ENCODE data around the gene GJC2.
"Not testable (repeated sequence)": the region's sequence is repeated elsewhere in the genome, so short reads cannot be mapped to it uniquely, and the experiment has no call there.

GJC2 gene

GRCh38 chr1:228170666-228171065 lies 20.9 kb downstream of the GJC2 start:
- Histone ChIP-seq H3K27ac (no peak overlapping the region), H3K36me3 (replicated peaks) (peaks cover 4% of the 10 kb centered on the region), H3K27me3 (replicated peaks) (no peaks in the 10 kb centered on the region), H3K4me3 (ENCODE audit: low read depth, low read length) (no peak overlapping the region)
- TF ChIP-seq CTCF (IDR thresholded peaks at IDR 0.05; ENCODE audit: low read depth, low read length, missing control alignments): no peak
- DNase-seq: no peak
- in situ Hi-C loops (cut with HindIII; ENCODE audit: low pct_ligation_motif_present, low sequenced_read_pairs): no loop called here

- Histone ChIP-seq H3K36me3 (replicated peaks) (peaks cover 4% of the 10 kb centered on the region), H3K27me3 (replicated peaks) (no peaks in the 10 kb centered on the region), H3K27ac (no peak overlapping the region), H3K4me3 (ENCODE audit: low read depth, low read length) (no peak overlapping the region)
- DNase-seq: no peak
- in situ Hi-C loops (cut with HindIII; ENCODE audit: low pct_ligation_motif_present, low sequenced_read_pairs): no loop called here
- TF ChIP-seq CTCF (IDR thresholded peaks at IDR 0.05; ENCODE audit: low read depth, low read length, missing control alignments): no peak
Observed at GRCh38 chr1:228171221-228171891, 21.6 kb downstream of the GJC2 start.

- Histone ChIP-seq H3K4me3 (ENCODE audit: low read depth, low read length) (no peak overlapping the region), H3K36me3 (replicated peaks) (peaks cover 4% of the 10 kb centered on the region), H3K27ac (no peak overlapping the region), H3K27me3 (replicated peaks) (no peaks in the 10 kb centered on the region)
- DNase-seq: no peak
- in situ Hi-C loops (cut with HindIII; ENCODE audit: low pct_ligation_motif_present, low sequenced_read_pairs): no loop called here
- no peak for TF ChIP-seq CTCF (IDR thresholded peaks at IDR 0.05; ENCODE audit: low read depth, low read length, missing control alignments)
Observed at GRCh38 chr1:228172591-228173527, 23.1 kb downstream of the GJC2 start.

GRCh38 chr1:228173528-228174481 lies 24.1 kb downstream of the GJC2 start:
- DNase-seq; H3K4me3 ChIP-seq (ENCODE audit: low read depth, low read length); in situ Hi-C loops (cut with HindIII; ENCODE audit: low pct_ligation_motif_present, low sequenced_read_pairs); H3K27me3 ChIP-seq (replicated peaks); H3K36me3 ChIP-seq (replicated peaks); H3K27ac ChIP-seq: not testable (repeated sequence)

- no peaks in the 10 kb centered on the region for H3K27me3 ChIP-seq (replicated peaks)
- in situ Hi-C loops (cut with HindIII; ENCODE audit: low pct_ligation_motif_present, low sequenced_read_pairs): no loop called here
- no peak overlapping the region for H3K4me3 ChIP-seq (ENCODE audit: low read depth, low read length)
- no peak for TF ChIP-seq CTCF (IDR thresholded peaks at IDR 0.05; ENCODE audit: low read depth, low read length, missing control alignments)
- peaks cover 4% of the 10 kb centered on the region for H3K36me3 ChIP-seq (replicated peaks)
- H3K27ac ChIP-seq: no peak overlapping the region
- no peak for DNase-seq
Observed at GRCh38 chr1:228174482-228175315, 25.0 kb downstream of the GJC2 start.

Measured in brain microvascular endothelial cell (primary cell).